Nephron progenitor cell (in vitro differentiated cells): ENCODE results near the gene ANTXR1.
A peak's percentile ranks its signal among the peaks of the same experiment; 100 is the strongest.

Experiments used
- DNase-seq: peaks from one replicate; pipeline ENCODE4 v3.0.0; 2021
- H3K27ac Mint-ChIP-seq: 2 replicates; pipeline ENCODE4 v1.8.0; 2021; ENCODE audit warnings: mild to moderate bottlenecking, moderate library complexity, mixed read lengths
- H3K27me3 Mint-ChIP-seq: 2 replicates; pipeline ENCODE4 v1.8.0; 2021; ENCODE audit warnings: mild to moderate bottlenecking, low read depth, mixed read lengths; ENCODE audit not compliant: poor library complexity
- H3K36me3 Mint-ChIP-seq: 2 replicates; pipeline ENCODE4 v1.8.0; 2021; ENCODE audit warnings: low read depth, mixed read lengths
- H3K4me1 Mint-ChIP-seq: 2 replicates; pipeline ENCODE4 v1.8.0; 2021; ENCODE audit warnings: mixed read lengths
- H3K4me3 Mint-ChIP-seq: 2 replicates; pipeline ENCODE4 v1.8.0; 2021; ENCODE audit warnings: mild to moderate bottlenecking, moderate library complexity, mixed read lengths
- H3K9me3 Mint-ChIP-seq: 2 replicates; pipeline ENCODE4 v1.8.0; 2021; ENCODE audit warnings: mild to moderate bottlenecking, moderate library complexity, mixed read lengths
- TF ChIP-seq, protein P1 (sequence below): fragments of 200-600 bp; sonication (generic); IDR thresholded peaks from 2 replicates; pipeline ENCODE4 v1.5.0; 2021; ENCODE audit warnings: antibody characterized with exemption

Gene ANTXR1

DNA sequence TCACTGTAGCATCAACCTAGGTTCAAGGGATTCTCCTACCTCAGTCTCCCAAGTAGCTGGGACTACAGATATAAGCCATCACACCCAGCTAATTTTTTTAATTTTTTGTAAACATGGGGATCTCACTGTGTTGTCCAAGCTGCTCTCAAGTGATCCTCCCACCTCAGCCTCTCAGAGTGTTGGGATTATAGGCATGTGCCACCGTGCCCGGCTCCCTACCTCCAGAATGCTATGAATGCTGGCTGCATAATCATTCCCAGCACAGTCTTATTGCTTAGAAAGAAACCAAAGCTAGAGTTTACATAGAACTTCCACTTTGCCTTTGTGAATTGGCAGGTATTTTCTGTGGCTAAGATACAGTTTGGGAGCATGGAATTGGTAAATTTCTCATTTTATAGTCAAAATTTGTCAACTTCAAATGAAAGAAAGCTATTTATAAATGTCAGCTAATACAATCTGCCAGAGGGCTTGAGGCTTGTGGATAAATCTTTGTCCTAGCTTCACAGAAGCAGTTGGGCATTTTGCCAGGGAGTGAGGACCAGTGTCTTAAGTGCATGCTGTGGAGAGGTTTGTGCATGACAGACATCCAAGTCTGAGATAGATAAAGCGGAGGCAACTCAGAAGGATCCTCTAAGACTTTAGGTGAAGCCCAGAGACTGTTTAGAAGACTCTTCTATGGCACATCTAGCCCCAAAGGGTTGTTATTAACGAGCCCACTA is 175.4 kb downstream of the ANTXR1 start:
- Mint-ChIP-seq H3K4me3 (no peak overlapping the region), H3K27ac (peak overlapping the region; percentile 60)

DNA sequence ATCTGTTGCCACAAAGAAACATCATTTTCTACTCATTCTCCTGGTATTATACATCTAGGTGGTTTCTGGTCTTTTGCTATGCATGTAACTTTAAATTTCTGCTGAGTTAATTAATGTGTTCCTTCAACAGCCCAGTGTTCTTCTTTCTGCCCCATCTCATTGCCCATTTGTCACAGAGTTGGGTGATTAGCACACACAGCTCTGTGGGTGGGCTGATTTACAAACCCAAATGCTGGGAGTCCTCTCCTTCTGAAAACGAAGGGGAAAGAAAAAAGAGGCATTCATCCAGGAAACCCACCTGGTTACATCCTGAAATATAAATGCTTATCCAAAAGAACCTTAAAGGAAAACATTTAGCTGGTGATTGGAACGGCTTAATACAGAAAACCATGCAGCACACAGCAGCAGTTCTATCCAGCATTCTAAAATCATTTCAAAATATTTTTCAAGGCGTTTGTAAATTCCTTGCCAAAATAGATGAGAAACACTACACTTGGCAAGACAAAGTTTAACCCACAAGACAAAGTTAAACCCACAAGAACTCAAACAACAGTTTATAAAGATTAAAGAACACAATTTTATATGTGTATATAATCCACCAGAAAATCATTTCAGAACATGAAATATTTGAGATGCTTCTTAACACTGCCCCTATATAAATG is 177.9 kb downstream of the ANTXR1 start:
- H3K27me3 Mint-ChIP-seq = peaks cover 4% of the 10 kb centered on the region
- H3K4me3 Mint-ChIP-seq = no peak overlapping the region
- H3K4me1 Mint-ChIP-seq = peaks cover 26% of the 10 kb centered on the region
- H3K36me3 Mint-ChIP-seq = peaks cover 82% of the 10 kb centered on the region
- H3K9me3 Mint-ChIP-seq = no peaks in the 10 kb centered on the region
- TF ChIP-seq, protein P1, sequence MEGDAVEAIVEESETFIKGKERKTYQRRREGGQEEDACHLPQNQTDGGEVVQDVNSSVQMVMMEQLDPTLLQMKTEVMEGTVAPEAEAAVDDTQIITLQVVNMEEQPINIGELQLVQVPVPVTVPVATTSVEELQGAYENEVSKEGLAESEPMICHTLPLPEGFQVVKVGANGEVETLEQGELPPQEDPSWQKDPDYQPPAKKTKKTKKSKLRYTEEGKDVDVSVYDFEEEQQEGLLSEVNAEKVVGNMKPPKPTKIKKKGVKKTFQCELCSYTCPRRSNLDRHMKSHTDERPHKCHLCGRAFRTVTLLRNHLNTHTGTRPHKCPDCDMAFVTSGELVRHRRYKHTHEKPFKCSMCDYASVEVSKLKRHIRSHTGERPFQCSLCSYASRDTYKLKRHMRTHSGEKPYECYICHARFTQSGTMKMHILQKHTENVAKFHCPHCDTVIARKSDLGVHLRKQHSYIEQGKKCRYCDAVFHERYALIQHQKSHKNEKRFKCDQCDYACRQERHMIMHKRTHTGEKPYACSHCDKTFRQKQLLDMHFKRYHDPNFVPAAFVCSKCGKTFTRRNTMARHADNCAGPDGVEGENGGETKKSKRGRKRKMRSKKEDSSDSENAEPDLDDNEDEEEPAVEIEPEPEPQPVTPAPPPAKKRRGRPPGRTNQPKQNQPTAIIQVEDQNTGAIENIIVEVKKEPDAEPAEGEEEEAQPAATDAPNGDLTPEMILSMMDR = no peak
- no peak for DNase-seq
- no peak overlapping the region for H3K27ac Mint-ChIP-seq

More for the DNA sequence above, 175.4 kb downstream of the ANTXR1 start:
- Mint-ChIP-seq H3K4me1 (peaks cover 26% of the 10 kb centered on the region), H3K36me3 (peaks cover 80% of the 10 kb centered on the region), H3K9me3 (no peaks in the 10 kb centered on the region), H3K27me3 (peaks cover 4% of the 10 kb centered on the region)
- DNase-seq = no peak
- TF ChIP-seq, protein P1 = no peak

DNA sequence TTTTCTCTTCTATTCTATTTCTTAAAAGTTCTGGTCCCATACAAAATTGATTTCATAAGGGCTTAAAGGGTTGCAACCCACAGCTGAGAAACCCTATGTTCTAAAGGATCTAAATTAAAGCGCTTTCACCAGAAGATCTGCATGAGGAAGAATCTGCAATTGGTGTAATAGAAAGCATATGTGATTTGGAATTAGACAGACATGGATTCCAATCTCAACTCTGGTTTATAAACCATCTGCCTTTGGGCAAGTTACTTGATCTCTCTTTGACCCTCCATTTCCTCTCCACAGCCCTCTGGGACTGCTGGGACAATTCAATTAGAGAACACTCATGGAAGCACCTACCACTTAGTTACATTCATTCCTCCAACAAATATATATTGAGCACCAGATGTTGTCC is 178.7 kb downstream of the ANTXR1 start:
- no peaks in the 10 kb centered on the region for H3K9me3 Mint-ChIP-seq
- DNase-seq = no peak
- TF ChIP-seq, protein P1 = no peak
- H3K27me3 Mint-ChIP-seq = peaks cover 4% of the 10 kb centered on the region
- H3K4me1 Mint-ChIP-seq = peaks cover 26% of the 10 kb centered on the region
- no peak overlapping the region for H3K27ac Mint-ChIP-seq
- peaks cover 82% of the 10 kb centered on the region for H3K36me3 Mint-ChIP-seq
- H3K4me3 Mint-ChIP-seq = no peak overlapping the region

DNA sequence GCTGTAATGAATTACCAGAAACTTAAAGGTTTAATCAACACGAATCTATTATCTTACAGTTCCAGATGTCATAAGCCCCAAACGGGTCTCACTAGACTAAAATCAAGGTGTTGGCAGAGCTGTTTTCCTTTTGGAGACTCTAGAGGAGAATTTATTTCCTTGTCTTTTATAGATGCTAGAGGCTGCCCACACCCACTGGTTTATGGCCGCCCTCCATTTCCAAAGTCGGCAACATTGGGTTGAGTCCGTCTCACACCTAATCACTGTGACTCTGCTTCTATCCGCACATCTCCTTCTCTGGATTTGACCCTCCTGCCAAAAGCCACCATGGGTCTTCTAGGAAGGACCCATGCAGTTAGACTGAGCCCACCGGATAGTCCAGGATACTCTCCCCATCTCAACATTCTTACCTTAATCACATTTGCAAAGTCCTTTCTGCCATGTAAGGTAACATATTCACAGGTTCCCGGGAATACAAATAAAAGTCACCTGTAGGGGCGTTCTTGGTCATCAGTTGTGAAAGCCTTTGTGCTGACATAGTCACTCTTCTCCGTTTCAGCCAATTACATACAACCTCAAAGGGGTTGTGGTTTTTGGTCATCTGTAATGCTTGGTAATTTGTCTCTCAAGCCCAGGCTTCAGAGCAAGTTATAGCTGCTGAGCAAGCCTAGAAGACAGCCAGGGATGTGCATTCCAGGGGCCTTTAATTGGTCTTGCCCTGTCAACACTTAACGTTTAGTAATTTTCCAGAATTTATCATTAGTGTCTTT is 179.4 kb downstream of the ANTXR1 start:
- TF ChIP-seq, protein P1 = no peak
- Mint-ChIP-seq H3K4me1 (peaks cover 26% of the 10 kb centered on the region), H3K9me3 (no peaks in the 10 kb centered on the region), H3K4me3 (no peak overlapping the region), H3K27ac (no peak overlapping the region), H3K27me3 (peaks cover 4% of the 10 kb centered on the region), H3K36me3 (peaks cover 82% of the 10 kb centered on the region)
- no peak for DNase-seq

DNA sequence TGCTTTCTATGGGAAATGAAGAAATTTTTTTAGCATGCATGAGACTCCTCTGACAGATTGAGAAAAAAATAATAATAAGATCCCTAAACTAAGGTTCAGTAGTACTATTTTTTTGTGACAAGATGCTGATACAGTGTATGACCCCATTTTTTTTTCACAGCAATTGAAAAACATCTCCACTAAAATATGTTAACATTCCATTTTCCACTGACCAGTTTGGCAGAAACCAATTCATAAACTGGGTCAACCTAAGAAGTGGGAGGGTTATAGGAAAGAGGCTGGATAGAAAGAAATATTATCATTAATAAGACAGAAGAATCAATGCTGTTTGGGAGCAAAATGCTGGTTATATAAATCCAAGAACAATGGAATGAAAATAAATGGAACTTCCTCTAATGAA is 182.7 kb downstream of the ANTXR1 start:
- no peak overlapping the region for H3K27ac Mint-ChIP-seq
- no peaks in the 10 kb centered on the region for H3K9me3 Mint-ChIP-seq
- no peak for DNase-seq
- H3K36me3 Mint-ChIP-seq = peaks cover 74% of the 10 kb centered on the region
- no peaks in the 10 kb centered on the region for H3K27me3 Mint-ChIP-seq
- H3K4me1 Mint-ChIP-seq = peaks cover 10% of the 10 kb centered on the region
- H3K4me3 Mint-ChIP-seq = no peak overlapping the region
- TF ChIP-seq, protein P1 = no peak
